Colon (tissue), 2 donors: Measurements from ENCODE around the gene MIGA2.

Experiments
- FAIRE-seq: peaks from 2 replicates; lab custom pipeline; 2012; peaks lifted over from hg19 to GRCh38; lab: Jason Lieb, UNC
- donor health status: control.
- donor health status: control.

Gene MIGA2

DNA sequence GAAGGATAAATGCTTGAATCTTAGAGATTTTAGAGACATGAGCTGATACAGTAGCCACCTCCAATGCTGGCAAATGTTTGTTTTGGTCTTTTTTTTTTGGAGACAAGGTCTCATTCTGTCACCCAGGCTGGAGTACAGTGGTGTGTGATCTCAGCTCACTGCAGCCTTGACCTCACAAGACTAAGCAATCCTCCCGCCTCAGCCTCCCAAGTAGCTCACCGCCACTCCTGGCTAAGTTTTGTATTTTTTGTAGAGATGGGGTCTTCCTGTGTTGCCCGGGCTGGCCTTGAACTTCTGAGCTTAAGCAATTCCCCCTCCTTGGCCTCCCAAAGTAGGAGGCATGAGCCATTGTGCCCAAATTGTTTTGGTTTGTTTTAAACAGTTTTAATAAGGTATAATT is 37.7 kb downstream of the MIGA2 start:
- FAIRE-seq = no peak

GRCh38 chr9:129075996-129076639 is 39.7 kb downstream of the MIGA2 start:
- no peak for FAIRE-seq

GRCh38 chr9:129076640-129077037 is 40.2 kb downstream of the MIGA2 start:
- FAIRE-seq = no peak

DNA sequence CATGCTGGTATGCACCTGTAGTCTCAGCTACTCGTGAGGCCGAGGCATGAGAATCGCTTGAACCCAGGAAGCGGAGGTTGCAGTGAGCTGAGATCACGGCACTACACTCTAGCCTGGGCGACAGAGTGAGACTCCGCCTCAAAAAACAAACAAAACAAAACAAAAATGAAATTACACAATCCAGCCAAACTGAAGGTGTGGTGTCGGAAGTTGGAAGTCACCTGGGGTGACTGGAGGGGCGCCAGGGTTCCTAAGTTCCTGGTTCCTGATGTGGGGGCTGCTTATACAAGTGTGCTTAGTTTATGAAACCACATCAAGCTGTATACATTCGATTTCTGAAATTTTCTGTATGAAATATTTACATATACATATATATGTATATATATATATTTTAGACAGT is 40.8 kb downstream of the MIGA2 start:
- FAIRE-seq = no peak

GRCh38 chr9:129078691-129079503 is 42.5 kb downstream of the MIGA2 start:
- FAIRE-seq = no peak

DNA sequence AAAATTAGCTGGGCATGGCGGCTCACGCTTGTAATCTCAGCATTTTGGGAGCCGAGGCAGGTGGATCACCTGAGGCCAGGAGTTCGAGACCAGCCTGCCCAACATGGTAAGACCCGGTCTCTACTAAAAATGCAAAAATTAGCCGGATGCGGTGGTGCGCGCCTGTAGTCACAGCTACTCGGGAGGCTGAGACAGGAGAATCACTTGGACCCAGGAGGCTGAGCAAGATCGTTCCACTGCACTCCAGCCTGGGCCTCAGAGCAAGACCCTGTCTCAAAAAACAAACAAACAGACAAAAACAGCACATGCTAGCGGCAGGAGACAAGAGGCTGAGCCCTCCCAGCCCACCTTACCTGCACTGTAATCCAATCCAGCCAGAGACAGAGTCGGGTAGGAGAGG is 43.4 kb downstream of the MIGA2 start:
- FAIRE-seq = no peak

- FAIRE-seq = no peak
Observed at GRCh38 chr9:129080298-129080600, 43.8 kb downstream of the MIGA2 start.

GRCh38 chr9:129080601-129081387 is 44.4 kb downstream of the MIGA2 start, which contains the start of gene DOLPP1:
TSS of gene DOLPP1 (plus strand) at chr9:129081111. CDS start at chr9:129081132, 21 bp downstream.
- FAIRE-seq = peak; percentile 5

DNA sequence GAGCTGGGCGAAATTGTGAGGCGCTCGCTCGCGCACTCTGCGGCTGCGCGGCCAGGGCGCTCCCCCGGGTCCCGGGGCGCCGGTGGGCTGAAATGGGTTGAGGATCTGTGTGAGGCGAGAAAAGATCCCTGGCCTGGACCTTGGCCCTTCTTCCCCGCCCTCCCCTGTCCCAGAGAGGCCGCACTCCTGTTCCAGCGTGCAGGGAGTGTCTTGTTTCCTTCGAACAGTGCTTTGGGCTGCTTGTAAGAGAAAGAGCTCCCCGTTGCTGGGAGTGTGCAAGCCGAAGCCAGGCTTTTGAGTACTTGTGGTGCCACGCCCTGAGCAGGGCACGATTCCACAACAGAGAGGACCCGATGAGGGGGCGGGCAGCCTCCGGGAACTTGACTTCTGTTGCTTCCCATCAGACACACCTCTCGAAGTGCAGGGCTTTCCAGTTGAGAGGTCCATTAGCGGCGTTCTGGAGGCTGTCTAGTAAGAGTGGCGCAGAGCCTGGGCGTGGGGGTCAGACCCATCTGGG is 45.0 kb downstream of the MIGA2 start:
- FAIRE-seq = no peak

- no peak for FAIRE-seq
Observed at GRCh38 chr9:129084087-129084486, 47.7 kb downstream of the MIGA2 start.

DNA sequence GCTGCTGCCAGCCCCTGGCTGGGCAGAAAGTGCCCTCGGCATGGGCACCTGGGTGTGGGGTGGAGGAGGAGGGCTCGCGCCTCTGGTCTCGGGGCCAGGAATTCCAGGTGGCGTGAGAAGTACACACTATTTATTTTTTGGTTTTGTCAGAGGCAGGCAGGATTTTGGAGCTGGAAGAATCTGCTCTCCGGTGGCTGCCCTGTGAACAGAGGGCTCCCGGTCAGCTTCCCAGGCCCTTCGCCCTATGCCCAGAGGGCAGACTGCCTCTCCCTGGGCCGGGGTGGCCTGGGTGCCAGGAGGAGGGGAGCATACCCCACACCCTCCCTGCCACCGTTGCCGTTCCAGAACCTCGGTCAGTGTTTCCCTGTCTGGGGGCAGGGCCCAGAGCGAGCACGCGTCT is 52.8 kb downstream of the MIGA2 start:
- no peak for FAIRE-seq

GRCh38 chr9:129093602-129094386 is 57.4 kb downstream of the MIGA2 start:
- FAIRE-seq = no peak

DNA sequence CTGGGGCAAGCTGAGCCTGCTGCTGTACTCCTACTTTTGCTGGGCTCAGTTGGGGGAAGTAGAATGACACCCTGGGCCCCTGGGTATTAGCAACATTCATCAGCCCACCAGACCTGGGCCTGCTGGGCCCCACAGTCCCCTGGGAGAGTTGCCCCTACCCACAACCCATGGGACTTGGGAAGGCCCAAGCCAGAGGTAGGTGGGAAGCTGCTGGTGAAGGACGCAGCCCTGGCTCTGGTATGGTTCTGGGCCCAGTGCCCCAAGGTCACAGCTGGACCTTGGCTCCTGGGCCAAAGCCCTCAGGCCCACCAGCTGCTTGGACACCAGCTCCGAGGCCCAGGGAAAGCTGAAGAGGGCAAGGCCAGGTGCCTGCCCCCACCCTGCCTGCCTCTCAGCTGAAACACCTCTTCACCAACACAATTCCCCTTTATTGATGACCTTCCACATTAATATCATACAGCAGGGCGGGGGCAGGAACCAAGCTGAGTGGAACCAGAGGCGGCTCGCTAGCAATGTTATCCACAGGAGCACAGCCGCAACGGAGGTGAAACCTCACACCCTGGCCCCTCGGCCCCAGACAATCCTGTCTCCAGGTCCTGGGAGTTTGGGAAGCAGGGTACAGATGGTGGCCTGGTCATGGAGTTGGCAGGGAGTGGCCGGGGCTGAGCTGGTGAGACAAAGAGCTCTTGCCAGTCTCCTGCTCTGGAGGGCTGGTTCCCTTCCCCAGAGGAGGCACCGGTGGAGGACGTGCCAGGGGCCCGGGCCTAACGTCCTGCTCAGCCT is 58.2 kb downstream of the MIGA2 start:
- FAIRE-seq = no peak

DNA sequence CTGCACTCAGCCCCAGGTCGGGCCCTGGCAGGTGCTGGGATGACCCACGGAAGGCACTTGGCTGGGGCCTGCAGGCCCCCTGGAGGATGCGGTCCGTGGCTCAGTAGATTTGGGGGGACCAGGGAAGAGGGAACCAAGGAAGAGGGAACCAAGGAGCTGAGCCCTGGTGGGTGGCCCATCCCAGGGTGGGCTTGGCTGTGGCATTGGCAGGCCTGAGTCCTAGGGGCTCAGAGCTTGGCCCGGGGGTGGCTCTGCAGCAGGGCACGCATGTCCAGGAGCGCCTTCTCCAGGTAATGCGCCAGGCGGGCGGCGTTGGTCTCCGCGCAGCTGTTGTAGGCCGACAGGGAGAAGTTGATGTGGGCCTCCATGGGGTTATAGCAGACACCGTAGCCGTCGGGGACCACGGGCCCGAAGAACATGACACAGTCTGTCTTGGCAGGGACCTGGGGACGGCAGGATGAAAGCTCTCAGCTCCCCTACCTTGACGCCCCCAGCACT is 58.8 kb downstream of the MIGA2 start:
- no peak for FAIRE-seq

GRCh38 chr9:129095908-129096307 is 59.5 kb downstream of the MIGA2 start:
- FAIRE-seq = no peak

DNA sequence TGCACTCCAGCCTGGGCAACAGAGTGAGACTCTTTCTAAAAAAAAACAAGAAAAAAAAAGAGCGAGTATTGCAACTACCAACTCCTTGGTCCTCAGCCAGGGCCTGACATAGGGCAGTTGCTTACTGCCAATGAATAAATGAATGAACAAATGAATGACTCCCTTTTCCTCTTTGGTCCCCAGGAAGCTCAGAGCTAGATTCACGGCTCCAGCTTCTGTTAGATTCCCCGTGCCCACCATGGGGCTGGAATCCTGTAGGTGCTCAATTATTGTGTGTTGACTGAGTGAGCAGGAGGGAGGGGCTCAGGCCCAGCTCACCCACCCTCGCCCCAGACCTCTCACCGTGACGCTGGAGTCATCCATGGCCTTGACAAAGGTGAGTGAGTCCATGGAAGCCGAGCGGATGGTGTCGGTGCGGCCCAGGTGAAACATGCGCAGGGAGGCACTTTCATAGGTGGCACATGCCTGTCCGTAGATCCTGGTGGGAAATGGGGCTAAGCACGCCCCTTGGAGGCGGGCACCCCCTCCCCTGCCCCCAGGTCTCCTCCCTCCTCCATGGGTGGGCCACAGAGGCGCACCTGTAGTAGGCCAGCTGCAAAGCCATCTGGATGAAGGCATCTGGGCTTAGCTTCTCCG is 61.4 kb downstream of the MIGA2 start:
- no peak for FAIRE-seq

GRCh38 chr9:129098328-129098727 is 61.9 kb downstream of the MIGA2 start:
- no peak for FAIRE-seq

DNA sequence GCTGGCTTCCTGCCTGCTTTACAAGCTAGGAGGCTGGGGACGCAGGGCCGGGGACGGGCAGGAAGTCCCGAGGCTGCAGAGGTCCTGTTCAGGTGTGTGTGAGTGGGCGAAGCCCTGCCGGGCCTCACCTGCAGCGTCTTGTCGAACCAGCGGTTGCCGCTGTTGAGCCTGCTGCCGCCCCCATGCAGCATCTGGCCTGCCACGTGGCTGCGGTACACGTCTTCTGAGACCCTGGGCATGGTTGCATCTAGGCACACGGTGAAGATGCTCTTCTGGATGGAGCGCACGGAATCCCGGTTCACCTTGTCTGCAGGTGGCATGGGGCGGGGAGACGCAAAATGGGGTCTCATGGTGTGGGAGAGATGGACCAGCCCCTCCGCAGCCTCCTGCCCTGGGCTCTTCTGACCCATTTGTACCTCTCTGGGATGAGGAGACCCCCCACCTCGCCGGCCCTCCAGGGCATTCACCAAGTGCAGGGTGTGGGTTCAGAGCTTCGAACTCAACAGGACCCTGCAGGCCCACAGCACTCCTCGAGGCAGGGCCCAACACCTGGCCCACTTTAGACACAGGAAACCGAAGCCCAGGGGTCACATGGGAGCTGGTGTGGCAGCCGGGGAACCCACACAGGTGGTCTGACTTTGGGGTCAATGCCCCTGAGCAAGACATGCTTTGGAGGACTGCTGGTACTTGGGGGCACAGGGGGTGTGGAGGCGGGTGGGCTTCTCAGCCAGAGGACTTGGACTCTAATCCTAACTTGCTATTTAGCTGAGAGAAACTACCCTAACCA is 64.2 kb downstream of the MIGA2 start:
- no peak for FAIRE-seq

- FAIRE-seq = no peak
Observed at GRCh38 chr9:129101279-129101678, 64.9 kb downstream of the MIGA2 start.

GRCh38 chr9:129102095-129102525 is 65.7 kb downstream of the MIGA2 start:
- no peak for FAIRE-seq
